Esophagus squamous epithelium (tissue), 4 donors: Measurements from ENCODE around the gene INTS4.
"Not testable (repeated sequence)": the region's sequence is repeated elsewhere in the genome, so short reads cannot be mapped to it uniquely, and the experiment has no call there.

ENCODE experiments used
- CTCF ChIP-seq, 6 experiments: fragments of 450-650 bp in 4 of 6; fragments of 200-600 bp in 2 of 6; sonication (generic) in 2 of 6; IDR thresholded peaks; one replicate each; pipeline ENCODE4 v1.5.1; 2016 to 2019; ENCODE audit warnings: antibody characterized with exemption in 6 of 6, mild to moderate bottlenecking in 4 of 6, moderate library complexity in 4 of 6
- POLR2A ChIP-seq, 4 donors: fragments of 450-650 bp; IDR thresholded peaks; one replicate each; pipeline ENCODE4 v1.6.1; 2017; ENCODE audit warnings: antibody characterized with exemption in 4 of 4, mild to moderate bottlenecking in 4 of 4, moderate library complexity in 3 of 4

GRCh38 chr11:77943296-77943695 lies 51.2 kb downstream of the INTS4 start:
- not testable (repeated sequence) for TF ChIP-seq CTCF, POLR2A (IDR thresholded peaks at IDR 0.05)
